BLaER1 (cell line): ENCODE data around the gene SRSF9.

Source experiments
- H3K27ac ChIP-seq: shearing (Covaris generic); formaldehyde crosslinking; 2 replicates; pipeline ENCODE4 v1.8.1; 2022
- H3K27me3 ChIP-seq: shearing (Covaris generic); formaldehyde crosslinking; 2 replicates; pipeline ENCODE4 v1.8.1; 2022
- H3K36me3 ChIP-seq: shearing (Covaris generic); formaldehyde crosslinking; 2 replicates; pipeline ENCODE4 v1.8.1; 2022
- H3K4me1 ChIP-seq: shearing (Covaris generic); formaldehyde crosslinking; 2 replicates; pipeline ENCODE4 v1.8.1; 2022
- H3K4me2 ChIP-seq: shearing (Covaris generic); formaldehyde crosslinking; 2 replicates; pipeline ENCODE4 v1.8.1; 2022
- H3K4me3 ChIP-seq: shearing (Covaris generic); formaldehyde crosslinking; 2 replicates; pipeline ENCODE4 v1.8.1; 2022
- H3K9ac ChIP-seq: shearing (Covaris generic); formaldehyde crosslinking; 2 replicates; pipeline ENCODE4 v1.8.1; 2022
- H3K9me3 ChIP-seq: shearing (Covaris generic); formaldehyde crosslinking; 2 replicates; pipeline ENCODE4 v1.8.1; 2022
- H4K20me1 ChIP-seq: shearing (Covaris generic); formaldehyde crosslinking; 2 replicates; pipeline ENCODE4 v1.8.1; 2022
- Cebpa-rat ChIP-seq: shearing (Covaris generic); IDR thresholded peaks from 2 replicates; pipeline ENCODE4 v1.8.1; 2022

SRSF9 gene

GRCh38 chr12:120470150-120470784 lies 719 bp upstream of the SRSF9 start:
- H3K9ac ChIP-seq = peak overlapping the region; percentile 96
- H3K27me3 ChIP-seq = no peaks in the 10 kb centered on the region
- H3K4me2 ChIP-seq = peak overlapping the region; percentile 92
- peaks cover 25% of the 10 kb centered on the region for H3K36me3 ChIP-seq
- peak overlapping the region; percentile 97 for H3K27ac ChIP-seq
- H3K4me3 ChIP-seq = peak overlapping the region; percentile 96
- H4K20me1 ChIP-seq = peaks cover 38% of the 10 kb centered on the region
- no peaks in the 10 kb centered on the region for H3K9me3 ChIP-seq
- peaks cover 53% of the 10 kb centered on the region for H3K4me1 ChIP-seq
- no peak for TF ChIP-seq Cebpa-rat

- peak overlapping the region; percentile 96 for H3K9ac ChIP-seq
- peak overlapping the region; percentile 92 for H3K4me2 ChIP-seq
- H3K9me3 ChIP-seq = no peaks in the 10 kb centered on the region
- peaks cover 39% of the 10 kb centered on the region for H3K36me3 ChIP-seq
- H3K27ac ChIP-seq = peak overlapping the region; percentile 97
- H4K20me1 ChIP-seq = peaks cover 51% of the 10 kb centered on the region
- H3K27me3 ChIP-seq = no peaks in the 10 kb centered on the region
- H3K4me1 ChIP-seq = peaks cover 46% of the 10 kb centered on the region
- peak overlapping the region; percentile 96 for H3K4me3 ChIP-seq
- no peak for TF ChIP-seq Cebpa-rat
Measured at GRCh38 chr12:120468821-120469449, 613 bp downstream of the SRSF9 start.

GRCh38 chr12:120468325-120468820 lies 1.2 kb downstream of the SRSF9 start:
- Histone ChIP-seq H3K4me2 (peak overlapping the region; percentile 91), H3K27ac (peak overlapping the region; percentile 97), H3K9ac (peak overlapping the region; percentile 96), H3K4me3 (peak overlapping the region; percentile 96), H3K4me1 (peaks cover 46% of the 10 kb centered on the region), H4K20me1 (peaks cover 57% of the 10 kb centered on the region), H3K9me3 (no peaks in the 10 kb centered on the region), H3K27me3 (no peaks in the 10 kb centered on the region), H3K36me3 (peaks cover 44% of the 10 kb centered on the region)
- TF ChIP-seq Cebpa-rat = no peak

GRCh38 chr12:120467439-120467838 lies 2.1 kb downstream of the SRSF9 start:
- Histone ChIP-seq H3K9ac (peak overlapping the region; percentile 96; the same call in 1 of the 2 replicates), H3K4me1 (peaks cover 46% of the 10 kb centered on the region), H3K9me3 (no peaks in the 10 kb centered on the region), H3K4me3 (no peak overlapping the region; the same call in 1 of the 2 replicates), H3K27ac (no peak overlapping the region), H3K4me2 (peak overlapping the region; percentile 91), H3K36me3 (peaks cover 54% of the 10 kb centered on the region), H4K20me1 (peaks cover 66% of the 10 kb centered on the region), H3K27me3 (no peaks in the 10 kb centered on the region)
- TF ChIP-seq Cebpa-rat = no peak

- no peak overlapping the region for H3K27ac ChIP-seq
- H3K9me3 ChIP-seq = no peaks in the 10 kb centered on the region
- H3K36me3 ChIP-seq = peaks cover 61% of the 10 kb centered on the region
- H4K20me1 ChIP-seq = peaks cover 73% of the 10 kb centered on the region
- no peak for TF ChIP-seq Cebpa-rat
- no peak overlapping the region for H3K4me3 ChIP-seq
- H3K9ac ChIP-seq = 0 out of 2 replicates have a peak overlapping the region, but pooled peaks have one; percentile 26
- peaks cover 40% of the 10 kb centered on the region for H3K4me1 ChIP-seq
- peak overlapping the region; percentile 91 for H3K4me2 ChIP-seq
- no peaks in the 10 kb centered on the region for H3K27me3 ChIP-seq
Measured at GRCh38 chr12:120466560-120467315, 2.8 kb downstream of the SRSF9 start.

GRCh38 chr12:120465756-120466155 lies 3.8 kb downstream of the SRSF9 start:
- Histone ChIP-seq H3K4me2 (no peak overlapping the region), H3K36me3 (peaks cover 71% of the 10 kb centered on the region), H3K27me3 (no peaks in the 10 kb centered on the region), H3K9ac (no peak overlapping the region), H4K20me1 (peaks cover 83% of the 10 kb centered on the region), H3K9me3 (no peaks in the 10 kb centered on the region), H3K27ac (no peak overlapping the region), H3K4me1 (peaks cover 30% of the 10 kb centered on the region), H3K4me3 (no peak overlapping the region)
- no peak for TF ChIP-seq Cebpa-rat

GRCh38 chr12:120463712-120464111 lies 5.8 kb downstream of the SRSF9 start:
- no peak overlapping the region for H3K4me3 ChIP-seq
- no peaks in the 10 kb centered on the region for H3K9me3 ChIP-seq
- peaks cover 100% of the 10 kb centered on the region for H4K20me1 ChIP-seq
- TF ChIP-seq Cebpa-rat = no peak
- peaks cover 24% of the 10 kb centered on the region for H3K4me1 ChIP-seq
- H3K36me3 ChIP-seq = peaks cover 91% of the 10 kb centered on the region
- H3K9ac ChIP-seq = no peak overlapping the region
- H3K4me2 ChIP-seq = no peak overlapping the region
- H3K27me3 ChIP-seq = no peaks in the 10 kb centered on the region
- H3K27ac ChIP-seq = no peak overlapping the region

GRCh38 chr12:120462099-120462640 lies 7.4 kb downstream of the SRSF9 start:
- no peaks in the 10 kb centered on the region for H3K9me3 ChIP-seq
- TF ChIP-seq Cebpa-rat = no peak
- H3K4me3 ChIP-seq = no peak overlapping the region
- H3K36me3 ChIP-seq = peaks cover 100% of the 10 kb centered on the region
- H4K20me1 ChIP-seq = peaks cover 100% of the 10 kb centered on the region
- H3K4me1 ChIP-seq = peaks cover 13% of the 10 kb centered on the region
- H3K27me3 ChIP-seq = no peaks in the 10 kb centered on the region
- no peak overlapping the region for H3K4me2 ChIP-seq
- H3K9ac ChIP-seq = no peak overlapping the region
- H3K27ac ChIP-seq = no peak overlapping the region

- peaks cover 100% of the 10 kb centered on the region for H4K20me1 ChIP-seq
- no peak overlapping the region for H3K4me3 ChIP-seq
- H3K4me1 ChIP-seq = peaks cover 12% of the 10 kb centered on the region
- no peak overlapping the region for H3K9ac ChIP-seq
- H3K27me3 ChIP-seq = no peaks in the 10 kb centered on the region
- no peak overlapping the region for H3K4me2 ChIP-seq
- no peak for TF ChIP-seq Cebpa-rat
- H3K9me3 ChIP-seq = no peaks in the 10 kb centered on the region
- peaks cover 100% of the 10 kb centered on the region for H3K36me3 ChIP-seq
- no peak overlapping the region for H3K27ac ChIP-seq
Measured at GRCh38 chr12:120460157-120460556, 9.4 kb downstream of the SRSF9 start.
